GM19023 (cell line): ENCODE measurements around the gene WDPCP.
"Not testable (repeated sequence)": the region's sequence is repeated elsewhere in the genome, so short reads cannot be mapped to it uniquely, and the experiment has no call there.

Source experiments
- ATAC-seq: cut with Tn5 transposase; IDR thresholded peaks from one replicate; pipeline ENCODE4 v1.9.1; 2021; ENCODE audit warnings: mild to moderate bottlenecking, moderate library complexity; ENCODE audit not compliant: unreplicated experiment

The WDPCP gene, protein sequence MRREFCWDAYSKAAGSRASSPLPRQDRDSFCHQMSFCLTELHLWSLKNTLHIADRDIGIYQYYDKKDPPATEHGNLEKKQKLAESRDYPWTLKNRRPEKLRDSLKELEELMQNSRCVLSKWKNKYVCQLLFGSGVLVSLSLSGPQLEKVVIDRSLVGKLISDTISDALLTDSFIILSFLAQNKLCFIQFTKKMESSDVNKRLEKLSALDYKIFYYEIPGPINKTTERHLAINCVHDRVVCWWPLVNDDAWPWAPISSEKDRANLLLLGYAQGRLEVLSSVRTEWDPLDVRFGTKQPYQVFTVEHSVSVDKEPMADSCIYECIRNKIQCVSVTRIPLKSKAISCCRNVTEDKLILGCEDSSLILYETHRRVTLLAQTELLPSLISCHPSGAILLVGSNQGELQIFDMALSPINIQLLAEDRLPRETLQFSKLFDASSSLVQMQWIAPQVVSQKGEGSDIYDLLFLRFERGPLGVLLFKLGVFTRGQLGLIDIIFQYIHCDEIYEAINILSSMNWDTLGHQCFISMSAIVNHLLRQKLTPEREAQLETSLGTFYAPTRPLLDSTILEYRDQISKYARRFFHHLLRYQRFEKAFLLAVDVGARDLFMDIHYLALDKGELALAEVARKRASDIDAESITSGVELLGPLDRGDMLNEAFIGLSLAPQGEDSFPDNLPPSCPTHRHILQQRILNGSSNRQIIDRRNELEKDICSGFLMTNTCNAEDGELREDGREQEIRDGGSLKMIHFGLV

DNA sequence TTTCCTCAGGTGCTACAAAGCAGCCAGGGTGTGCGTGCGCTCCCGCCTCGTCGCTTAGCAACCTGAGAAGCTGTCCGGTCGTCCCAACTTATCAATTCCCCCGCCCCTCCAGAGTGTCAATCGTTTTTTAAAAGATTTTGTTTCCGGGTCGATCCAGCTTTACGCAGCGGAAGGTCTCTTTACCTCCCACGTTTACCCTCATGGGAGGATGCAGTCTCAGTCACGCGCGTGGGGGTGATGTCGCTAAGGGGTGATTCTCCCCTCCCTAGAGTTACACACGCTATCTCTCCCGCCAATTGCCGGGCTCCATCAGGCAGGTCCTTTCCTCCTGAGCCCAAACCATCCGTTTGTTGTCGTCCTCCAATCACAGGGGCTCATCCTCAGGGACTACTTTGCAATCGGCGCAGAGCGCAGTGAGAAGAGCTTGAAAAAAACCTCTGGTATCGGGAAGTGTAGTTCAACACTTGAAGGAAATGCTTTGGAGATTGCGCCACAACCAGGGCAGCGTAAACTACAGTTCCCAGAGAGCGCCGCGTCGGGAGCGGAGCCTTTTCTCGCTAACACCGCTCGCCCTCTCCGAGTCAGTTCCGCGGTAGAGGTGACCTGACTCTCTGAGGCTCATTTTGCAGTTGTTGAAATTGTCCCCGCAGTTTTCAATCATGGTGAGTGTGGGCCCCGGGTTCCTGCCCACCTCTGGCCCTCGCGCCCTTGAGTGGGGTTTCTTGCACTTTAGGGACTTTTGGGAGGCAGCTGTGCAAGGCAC, at the start of gene WDPCP, which contains the start of gene MDH1:
TSS of gene WDPCP (minus strand) at position 93 of the 763 bp plus-strand sequence. CDS start 206 bp downstream, outside the sequence.
TSS of gene MDH1 (plus strand) at position 579 of the 763 bp plus-strand sequence. CDS start at position 660, 81 bp downstream.
- ATAC-seq, result peak; percentile 89

- ATAC-seq, result no peak
Measured at GRCh38 chr2:63632382-63632781, 44.1 kb upstream of the WDPCP start.

- ATAC-seq, result no peak
Measured at GRCh38 chr2:63631501-63631900, 43.2 kb upstream of the WDPCP start.

DNA sequence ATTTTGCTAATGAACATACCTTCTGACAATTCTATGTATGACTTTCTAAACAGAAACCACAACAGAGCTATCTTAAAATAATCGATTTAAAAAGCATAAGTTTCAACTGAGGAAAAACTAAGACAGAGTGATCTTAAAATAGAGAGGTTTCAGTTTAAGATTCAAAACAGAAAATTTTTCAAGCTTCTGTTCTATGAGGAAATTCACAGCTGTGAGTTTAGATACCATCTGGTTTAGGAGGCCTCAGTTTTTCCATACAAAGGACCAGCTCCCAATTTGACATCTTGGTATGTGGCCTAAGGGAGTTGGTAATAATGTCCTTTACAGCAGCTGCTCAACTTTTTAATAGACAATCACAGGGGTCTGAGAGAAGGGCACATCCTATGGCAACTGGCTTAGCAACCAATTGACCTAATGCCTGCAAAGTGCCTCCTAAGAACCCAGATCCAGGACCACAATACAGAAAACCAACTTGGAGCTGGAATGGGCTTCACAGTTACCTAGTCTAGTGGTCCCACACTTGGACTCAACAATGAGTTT, 40.2 kb upstream of the WDPCP start:
- ATAC-seq, result no peak

DNA sequence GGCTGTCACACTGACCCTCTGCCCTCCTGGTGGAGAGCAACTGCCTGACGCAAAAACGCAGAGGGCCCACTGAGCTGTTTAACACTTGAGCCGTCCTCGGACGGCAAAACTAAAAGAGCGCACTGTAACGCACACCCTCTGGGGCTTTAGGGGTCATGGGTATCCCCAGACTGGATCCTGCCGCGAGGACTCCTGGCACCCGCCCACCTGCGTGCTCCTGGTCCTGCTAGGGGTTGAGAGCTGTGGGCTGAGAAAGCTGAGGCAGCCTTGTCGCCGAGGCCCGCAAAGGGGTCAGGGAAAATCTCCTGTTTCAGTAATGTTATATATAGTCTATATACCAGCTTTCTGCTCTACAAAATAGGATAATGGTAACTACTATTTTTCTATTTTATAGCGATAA, 39.6 kb upstream of the WDPCP start:
- no peak for ATAC-seq

- ATAC-seq, result not testable (repeated sequence)
Measured at GRCh38 chr2:63623763-63624162, 35.5 kb upstream of the WDPCP start.

DNA sequence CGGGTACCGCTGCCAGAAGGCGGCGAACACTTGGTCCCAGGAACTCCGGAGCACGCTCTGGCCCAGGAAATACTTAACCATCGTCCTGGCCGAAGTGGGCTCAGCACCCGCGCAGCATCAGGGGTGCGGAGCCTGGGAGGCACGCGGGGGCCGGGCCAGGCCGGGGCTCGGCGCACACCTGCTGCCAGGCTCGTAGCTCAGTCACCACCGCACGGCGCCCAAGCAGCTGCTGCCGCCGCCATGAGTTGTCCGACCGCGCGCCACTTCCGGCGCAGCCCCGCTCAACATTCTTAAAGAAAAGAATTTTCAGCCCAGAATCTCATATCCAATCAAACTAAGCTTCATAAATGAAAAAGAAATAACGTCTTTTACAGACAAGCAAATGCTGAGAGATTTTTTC, 34.5 kb upstream of the WDPCP start:
- no peak for ATAC-seq

DNA sequence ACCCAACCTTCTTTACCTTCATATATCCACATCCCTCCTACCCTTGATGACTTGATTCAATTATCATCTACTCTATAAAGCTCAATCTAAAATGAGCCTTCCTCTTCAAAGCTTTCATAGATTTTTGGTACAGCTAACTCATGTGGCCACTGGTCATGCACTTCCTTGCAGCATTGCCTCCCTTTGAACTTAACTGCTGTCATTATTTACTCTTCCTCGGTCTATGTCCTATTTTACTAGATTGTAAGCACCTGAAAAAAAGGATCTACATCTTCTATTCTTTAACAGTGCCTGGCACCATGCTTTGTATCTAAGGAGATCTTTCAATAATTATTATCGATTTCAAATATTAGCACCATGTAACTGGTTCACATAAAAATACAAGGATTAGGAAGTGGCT, 31.1 kb upstream of the WDPCP start:
- ATAC-seq, result no peak

DNA sequence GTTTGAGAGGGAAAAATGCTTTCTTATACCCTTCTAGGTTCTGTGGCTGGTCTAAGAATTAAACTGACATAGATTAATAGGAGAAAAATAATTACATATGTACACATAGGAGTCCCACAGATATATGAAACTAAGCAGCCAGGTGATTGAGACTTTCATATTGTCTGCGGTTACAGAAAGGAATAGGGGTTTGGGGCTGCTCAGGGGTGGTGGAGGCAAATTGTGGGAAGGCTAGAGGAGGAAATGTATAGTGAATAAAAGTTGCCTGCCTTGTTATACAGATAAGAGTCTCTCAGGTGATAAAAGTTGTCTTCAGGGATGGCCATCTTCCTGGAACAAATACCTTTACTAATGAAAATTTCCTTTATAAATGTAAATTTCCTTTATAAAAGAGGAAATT, 29.1 kb upstream of the WDPCP start:
- no peak for ATAC-seq

DNA sequence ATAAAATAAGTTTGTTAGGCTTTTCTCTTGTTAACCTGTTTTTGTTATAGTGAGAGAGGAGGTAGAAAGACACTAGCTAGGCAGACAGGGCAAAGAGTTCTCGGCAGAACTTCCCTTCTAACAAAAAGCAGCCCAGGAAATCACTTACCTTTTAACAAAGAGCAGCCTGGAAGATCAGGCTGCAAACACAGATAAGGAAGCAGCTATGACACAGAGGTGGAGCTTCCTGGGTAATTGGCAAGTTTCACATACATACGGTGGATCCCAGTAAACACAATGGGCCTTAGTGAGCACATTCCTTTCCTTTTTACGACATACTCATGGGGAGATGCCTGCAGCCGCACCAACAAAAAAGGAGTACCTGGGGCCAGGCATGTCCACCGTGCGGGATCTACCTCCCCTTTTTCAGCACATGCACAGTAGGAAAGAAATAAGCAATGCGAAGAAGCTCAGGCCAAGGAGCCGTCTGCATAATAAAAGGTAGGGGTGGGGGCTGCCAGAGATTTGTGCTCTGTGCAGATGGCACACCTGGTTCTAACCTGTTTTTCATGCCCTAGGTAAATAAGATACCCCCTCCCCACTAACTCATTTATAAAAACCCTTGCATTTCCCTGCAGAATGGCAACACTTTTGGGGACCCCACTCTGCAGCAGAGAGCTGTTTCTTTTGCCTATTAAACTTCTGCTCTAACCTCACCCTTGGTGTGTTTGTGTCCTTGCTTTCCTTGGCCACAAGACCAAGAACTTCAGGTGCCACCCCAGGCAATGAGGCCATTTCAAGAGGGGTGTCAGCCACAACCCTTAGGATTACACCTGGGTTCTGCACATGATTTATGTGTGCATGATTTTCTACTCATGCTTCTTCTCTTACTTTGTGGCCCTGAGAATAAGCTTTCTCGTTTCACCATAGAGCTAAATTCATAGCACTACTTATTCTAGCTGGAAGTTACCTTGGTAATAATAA, 27.0 kb upstream of the WDPCP start:
- ATAC-seq, result no peak

GRCh38 chr2:63614448-63614968, 26.2 kb upstream of the WDPCP start:
- no peak for ATAC-seq

DNA sequence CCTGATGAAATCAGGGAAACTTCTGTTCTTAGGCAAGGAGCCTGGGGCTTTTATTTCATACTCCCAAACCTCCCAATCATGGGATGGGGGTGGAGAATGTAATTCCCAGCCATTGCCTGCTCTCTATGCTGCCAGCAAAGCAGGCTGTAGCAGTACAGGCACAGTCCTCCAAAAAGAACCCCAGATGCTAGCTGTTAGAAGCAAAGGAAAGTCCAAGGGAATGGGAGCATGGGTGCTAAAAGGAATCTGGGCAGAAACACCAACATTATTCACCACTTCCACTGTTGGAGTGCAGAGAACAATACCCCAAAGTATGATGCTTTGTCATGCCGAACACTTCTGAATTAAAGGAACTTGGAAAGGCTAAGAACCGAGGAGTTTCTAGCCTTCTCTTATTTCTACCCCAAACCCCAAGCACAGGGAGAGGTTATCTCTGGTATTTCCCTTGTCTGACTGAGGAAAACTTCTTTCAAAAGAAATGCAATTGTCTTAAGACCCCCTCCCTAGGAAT, 25.2 kb upstream of the WDPCP start:
- no peak for ATAC-seq

GRCh38 chr2:63610525-63610924, 22.2 kb upstream of the WDPCP start:
- ATAC-seq, result no peak

- not testable (repeated sequence) for ATAC-seq
Measured at GRCh38 chr2:63608865-63609264, 20.6 kb upstream of the WDPCP start.

DNA sequence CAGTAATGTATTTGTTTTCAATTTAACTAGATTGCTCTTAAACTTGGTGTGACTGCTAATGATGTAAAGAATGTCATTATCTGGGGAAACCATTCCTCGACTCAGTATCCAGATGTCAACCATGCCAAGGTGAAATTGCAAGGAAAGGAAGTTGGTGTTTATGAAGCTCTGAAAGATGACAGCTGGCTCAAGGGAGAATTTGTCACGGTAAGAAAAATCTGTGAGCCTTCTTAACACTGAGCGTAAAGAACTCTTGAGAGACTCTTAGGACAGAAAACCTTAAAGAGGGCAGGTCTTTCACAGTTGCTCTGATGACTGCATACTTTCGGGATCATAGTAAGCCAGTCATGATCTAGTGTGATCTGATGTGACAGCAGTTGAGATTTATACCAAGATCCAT, 16.4 kb upstream of the WDPCP start:
- no peak for ATAC-seq

GRCh38 chr2:63600881-63601460, 12.7 kb upstream of the WDPCP start:
- no peak for ATAC-seq

DNA sequence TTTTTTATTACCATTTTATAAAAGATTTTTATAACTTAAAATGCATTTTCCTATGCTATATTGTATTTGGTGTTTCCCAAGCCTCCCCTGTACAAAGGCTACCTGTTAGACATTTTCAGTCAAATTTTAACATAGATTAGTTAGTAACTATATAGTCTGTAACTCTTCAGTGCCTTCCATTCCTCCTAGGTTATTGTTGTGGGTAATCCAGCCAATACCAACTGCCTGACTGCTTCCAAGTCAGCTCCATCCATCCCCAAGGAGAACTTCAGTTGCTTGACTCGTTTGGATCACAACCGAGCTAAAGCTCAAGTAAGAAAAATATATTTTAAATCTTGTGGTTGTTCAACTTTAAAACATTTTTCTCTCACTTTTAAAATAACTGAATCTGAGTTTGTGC, 10.7 kb upstream of the WDPCP start:
- ATAC-seq, result no peak

- ATAC-seq, result no peak
Measured at GRCh38 chr2:63596401-63596883, 8.2 kb upstream of the WDPCP start.

DNA sequence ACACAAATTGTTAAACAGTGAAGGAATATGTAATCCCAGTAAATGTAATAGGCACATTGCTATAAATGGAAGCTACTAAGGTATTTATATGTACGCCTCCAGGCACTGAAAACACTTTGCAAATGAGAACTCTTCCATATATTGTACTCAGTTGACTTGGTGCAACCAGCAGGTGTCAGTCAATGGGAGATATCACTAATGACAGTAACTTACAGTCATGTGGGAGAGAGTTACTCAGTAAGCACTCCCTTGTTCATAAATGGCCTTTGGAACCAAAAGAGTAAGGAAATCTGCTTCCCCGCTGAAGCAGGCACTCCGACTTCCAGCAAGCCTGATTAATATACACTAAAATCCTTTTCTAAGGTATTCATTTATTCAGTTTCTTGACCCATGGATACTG, 6.4 kb upstream of the WDPCP start:
- ATAC-seq, result no peak
